GM21423 (cell line): Measurements from ENCODE around the gene RAPGEF5.

Experiments used
- ATAC-seq: cut with Tn5 transposase; IDR thresholded peaks from one replicate; pipeline ENCODE4 v1.9.1; 2021; ENCODE audit warnings: mild to moderate bottlenecking, moderate library complexity; ENCODE audit not compliant: unreplicated experiment

RAPGEF5 gene

DNA sequence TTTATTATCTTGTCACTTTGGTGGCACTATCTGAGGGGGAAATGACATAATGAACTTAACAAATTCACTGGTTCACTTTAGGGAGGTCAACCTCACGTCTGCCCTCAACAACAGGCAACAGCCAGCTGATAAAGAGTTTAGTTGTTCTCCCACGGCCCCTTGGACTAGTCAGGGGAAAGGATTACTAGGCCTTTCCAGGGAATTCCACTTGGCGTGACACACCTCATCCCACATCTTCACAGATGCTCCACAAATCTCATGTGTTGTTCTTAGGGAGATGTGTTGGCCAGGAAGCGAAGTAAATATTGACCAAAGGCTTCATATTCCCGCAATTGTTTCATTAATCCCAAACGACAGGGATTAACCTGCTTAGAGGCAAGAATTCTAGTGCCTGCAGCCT, 227.8 kb downstream of the RAPGEF5 start:
- no peak for ATAC-seq

DNA sequence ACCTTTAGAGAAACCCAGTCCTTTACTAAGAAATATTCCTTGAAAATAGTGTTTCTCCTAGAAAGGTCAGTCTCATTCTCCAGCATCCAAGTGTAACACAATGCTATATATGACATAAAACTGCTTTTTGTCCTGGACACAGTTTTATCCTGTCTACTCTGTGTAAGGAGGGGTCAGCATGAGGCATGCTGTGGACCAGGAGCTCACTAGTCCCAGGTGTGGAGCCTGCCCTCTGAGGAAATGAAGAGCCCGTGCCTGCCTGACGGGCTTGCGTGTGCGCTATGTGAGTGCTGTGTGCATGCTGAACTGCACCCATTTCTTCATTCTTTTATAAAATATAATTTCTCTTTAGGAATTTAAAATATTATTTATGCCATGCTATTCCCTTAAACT, 228.4 kb downstream of the RAPGEF5 start:
- ATAC-seq, result no peak

DNA sequence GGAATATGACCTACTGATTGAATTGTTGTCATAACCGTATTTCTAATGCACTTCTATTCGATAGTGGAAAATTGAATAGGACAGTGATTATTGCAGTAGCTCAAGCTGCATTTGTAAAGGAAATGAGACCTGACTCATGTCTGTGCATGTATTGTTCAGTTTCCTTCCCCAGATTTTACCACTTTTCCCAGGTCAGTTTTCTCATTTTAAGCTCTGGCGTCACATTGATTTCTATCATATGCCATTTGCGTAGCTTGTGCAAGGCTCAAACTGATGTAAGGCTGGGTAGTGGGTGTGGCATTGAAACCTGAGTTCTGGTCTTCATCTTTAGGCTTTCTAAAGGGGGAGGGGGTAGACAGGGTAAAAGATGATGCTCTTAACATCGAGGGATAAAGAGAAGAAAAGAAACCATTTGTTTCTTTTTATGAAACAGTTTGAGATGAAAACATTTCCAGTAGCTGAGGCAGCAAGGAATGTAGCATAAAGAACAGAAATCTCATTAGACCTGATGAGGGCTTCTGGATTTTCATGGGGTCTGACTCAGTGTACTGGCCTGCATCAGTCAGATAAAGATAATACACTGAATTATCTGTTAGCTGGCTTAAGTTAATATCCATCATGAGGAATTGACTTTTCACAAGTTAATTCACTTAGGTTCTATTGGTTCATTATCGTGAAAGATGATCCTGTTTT, 229.0 kb downstream of the RAPGEF5 start:
- no peak for ATAC-seq

DNA sequence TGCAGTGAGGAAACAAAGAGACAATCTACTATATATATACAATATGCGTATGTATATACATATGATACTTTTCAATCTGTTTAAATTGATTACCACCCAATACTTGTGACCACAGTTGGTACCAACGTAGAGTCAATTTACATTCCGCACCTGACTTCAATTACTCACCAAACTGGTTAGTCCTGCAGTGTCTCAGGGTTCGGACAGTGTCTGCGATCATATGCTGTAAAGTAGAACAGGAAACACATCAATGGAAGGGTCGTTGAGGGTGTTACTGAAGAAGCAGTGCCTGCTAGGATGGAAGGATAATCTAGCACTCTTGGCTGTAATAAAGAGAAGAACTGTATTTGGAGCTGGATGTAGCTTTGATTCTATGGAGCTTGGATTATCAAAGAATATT, 231.5 kb downstream of the RAPGEF5 start:
- no peak for ATAC-seq

DNA sequence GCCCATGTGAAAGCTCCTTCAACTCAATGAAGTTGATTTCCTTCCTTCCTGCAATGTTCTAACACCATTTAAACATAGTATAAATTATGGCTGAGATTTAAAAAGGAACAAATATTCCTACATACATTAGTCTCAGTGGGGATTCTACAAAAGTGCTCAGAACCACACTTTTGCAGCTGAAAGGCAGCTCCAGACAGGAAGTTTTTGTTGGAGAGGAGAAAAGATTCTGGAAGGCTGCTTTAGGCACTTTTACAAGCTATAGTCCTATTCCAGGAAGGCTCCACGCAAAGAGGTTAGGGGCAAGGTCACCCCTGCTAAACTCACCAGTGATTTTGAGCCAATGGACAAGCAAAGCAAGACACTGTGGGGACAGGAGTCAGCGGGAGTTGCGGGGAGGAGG, 232.0 kb downstream of the RAPGEF5 start:
- no peak for ATAC-seq

DNA sequence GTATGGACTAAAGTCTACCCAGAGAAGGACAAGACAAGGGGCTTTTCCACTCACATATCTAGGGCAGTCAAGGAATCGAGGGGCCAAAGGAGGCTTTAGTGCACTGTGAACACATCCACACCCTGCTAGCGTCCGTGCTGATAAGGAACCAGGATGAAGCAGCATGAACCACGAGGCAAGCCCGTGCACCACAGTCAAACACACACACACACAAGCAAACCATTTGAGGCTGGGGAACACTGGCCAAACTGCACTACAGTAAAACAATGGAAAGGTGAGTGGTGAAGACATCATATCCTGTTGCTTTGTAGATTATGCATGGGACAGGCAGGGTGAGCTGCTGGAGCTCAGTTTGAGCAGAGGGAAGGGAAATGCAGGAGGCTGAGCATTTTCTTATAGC, 233.8 kb downstream of the RAPGEF5 start:
- ATAC-seq, result no peak

DNA sequence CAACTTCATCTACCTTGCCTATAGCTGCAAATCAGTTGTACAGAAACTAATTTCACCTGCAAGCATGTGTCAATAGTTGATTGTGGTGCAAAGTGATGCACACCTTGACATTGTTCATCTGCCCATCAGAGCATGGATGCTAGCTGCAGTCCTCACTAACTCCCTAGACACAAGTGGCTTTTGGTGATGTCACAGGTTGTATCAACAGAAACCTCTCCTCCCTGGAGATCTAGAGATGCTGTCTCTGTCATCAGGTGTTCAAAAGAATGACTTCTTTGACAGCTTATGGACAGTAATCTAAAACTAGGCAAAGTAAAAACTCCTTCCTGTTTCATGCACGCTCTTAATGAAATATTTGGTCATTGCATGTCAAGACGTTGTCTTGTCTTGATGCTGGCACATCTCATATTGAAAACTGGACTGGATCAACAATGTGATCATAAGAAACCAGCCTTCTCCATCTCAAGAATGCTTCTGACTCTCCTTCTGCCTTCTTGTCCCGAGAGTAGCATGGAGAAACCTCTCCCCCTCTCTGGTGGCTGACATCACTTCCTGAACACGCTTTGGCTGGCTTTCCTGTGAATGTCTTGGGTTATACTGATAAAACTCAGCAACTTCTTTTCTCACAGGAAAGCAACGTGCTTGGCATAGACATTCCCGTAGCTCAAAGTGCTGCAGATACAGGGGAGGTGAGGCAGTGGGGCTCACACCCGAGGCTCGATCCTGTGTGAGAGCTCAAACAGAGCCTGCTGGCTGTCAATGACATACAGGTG, 235.1 kb downstream of the RAPGEF5 start:
- no peak for ATAC-seq

DNA sequence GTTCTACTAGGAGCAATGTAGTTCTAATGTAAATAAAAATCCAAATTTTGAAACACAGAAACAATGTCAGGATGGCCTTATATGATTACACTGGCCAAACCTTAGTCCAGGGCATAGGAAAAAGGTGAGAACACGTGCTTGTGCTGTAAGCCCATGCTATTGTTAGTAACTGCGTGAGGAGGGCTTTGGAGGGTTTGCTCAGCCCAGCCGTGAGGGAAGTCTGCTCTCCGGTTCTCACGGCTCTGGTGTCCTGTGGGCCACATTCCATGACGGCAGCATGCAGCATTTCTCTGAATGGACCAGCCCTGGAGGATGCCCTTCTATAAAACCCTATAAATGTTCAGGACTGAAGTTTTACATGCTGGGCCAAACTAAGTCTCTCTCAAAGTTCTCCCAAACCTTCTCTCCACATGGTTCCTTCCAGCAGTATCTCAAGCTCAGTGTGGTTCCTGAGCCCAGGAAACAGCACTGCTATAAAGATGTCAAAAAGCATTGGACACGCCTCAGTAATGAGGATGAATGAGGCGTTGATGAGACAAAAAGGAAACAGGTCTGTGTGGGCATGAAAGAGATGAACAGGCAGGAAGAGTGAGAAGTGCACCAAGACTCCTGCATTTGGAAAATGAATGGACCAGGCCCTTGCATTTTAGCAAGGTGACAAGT, 236.4 kb downstream of the RAPGEF5 start:
- no peak for ATAC-seq

DNA sequence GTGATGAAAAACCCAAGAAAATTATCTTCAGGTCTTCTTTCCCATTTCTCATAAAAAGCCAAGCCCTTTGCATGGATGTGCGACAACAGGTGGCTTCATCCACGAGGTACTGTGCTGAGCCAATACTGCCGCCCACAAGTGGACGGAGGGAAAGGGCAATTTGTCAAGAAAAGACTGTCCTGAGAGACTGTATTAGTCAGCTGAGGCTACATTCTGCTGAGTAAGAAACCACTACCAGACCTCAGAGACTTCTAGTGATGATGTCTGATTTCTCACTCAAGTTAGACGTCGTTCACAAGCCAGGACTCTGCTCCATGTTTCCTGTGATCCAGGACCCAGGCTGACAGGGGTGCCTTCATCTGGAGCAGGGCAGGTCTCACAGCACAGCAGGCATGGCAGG, 239.7 kb downstream of the RAPGEF5 start:
- ATAC-seq, result no peak

DNA sequence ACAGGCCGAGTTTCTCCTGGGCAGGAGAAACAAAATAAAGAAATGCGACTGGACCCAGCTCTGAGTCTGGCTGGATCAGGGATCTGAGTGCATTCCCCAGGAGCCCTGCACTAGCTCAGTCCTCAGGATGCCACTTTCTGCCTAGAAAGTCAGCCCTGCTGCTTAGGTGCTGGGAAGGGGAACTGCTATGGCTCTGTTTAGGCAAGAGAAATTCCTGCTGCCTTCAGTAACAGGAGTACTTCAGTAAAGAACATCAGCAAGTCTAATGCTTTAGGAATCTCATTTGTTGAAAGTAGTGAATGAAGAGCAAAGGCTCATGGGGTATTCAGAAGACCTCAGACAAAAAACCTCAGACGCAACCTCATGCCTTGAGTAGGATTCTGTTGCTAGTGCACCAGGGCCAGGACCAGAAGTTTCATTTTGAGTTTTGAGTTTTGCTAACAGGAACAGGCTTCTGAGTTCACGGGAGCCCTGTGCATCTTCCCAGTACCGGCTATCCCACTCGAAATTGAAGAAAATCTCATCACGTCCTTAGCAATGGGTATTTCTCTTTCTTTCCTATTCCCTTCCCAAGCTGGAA, 240.4 kb downstream of the RAPGEF5 start:
- ATAC-seq, result no peak

DNA sequence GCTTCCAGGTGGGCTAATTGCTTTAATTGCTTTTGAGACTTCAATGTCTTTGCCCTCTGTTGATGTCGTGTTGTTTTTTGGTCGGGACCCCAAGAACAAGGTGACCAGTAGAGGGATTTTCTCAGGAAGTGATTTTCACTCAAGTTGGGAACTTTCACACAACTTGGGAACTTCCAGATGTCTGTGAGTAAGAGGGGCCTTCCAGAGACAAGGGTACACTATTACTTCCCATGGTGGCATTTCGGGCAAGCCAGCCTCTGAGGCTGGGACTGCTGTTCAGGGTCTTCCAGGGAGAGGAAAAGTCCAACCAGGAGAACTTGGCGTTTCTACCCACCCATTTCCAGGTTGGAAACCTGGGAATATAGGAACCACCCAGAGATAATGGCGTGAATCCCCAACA, 241.3 kb downstream of the RAPGEF5 start:
- ATAC-seq, result no peak

DNA sequence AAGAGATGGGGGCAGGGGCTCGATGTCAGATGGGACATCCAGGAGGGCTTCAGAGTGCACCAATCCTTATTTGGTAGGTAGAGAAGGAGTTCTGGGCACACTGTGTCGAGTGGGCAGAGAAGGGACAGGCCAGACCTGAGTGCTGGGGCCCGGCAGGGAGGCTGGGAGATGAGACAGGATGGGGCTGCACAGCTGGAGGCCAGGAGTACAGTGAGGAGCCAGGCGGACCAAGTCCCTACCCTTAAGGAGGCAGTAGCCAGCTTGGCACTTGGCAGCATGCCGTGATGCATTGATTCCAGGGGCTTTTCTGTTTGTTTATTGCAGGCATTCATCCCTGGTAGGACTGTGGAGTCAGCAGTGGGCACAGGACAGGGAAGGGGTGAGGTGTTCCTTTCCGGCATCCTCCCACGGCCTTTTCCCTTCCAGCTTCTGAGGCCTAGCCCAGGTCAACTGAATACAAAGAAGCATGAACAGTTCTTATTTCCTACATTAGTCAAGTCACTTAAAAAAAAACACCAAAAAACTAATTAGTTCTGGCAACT, 242.4 kb downstream of the RAPGEF5 start:
- no peak for ATAC-seq

DNA sequence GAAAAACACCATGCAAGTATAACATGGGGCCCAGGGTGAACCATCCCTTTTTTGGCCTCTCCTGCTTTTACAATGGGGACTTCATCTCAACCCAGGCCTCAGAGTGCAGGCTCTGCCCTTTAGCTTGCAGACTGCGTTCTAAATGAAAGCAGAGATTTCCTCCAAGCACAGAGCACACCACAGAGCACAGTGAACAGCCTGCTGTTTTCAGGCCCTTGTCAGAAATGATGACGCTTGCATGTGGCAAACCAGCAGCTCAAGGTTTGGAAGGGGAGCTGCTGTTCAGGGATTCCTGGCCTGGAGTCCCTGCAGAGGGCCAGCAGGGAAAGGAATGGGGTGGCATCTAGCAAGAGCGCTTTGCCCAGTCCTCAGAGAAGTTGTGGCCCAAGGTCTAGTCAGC, 243.9 kb downstream of the RAPGEF5 start:
- ATAC-seq, result no peak

DNA sequence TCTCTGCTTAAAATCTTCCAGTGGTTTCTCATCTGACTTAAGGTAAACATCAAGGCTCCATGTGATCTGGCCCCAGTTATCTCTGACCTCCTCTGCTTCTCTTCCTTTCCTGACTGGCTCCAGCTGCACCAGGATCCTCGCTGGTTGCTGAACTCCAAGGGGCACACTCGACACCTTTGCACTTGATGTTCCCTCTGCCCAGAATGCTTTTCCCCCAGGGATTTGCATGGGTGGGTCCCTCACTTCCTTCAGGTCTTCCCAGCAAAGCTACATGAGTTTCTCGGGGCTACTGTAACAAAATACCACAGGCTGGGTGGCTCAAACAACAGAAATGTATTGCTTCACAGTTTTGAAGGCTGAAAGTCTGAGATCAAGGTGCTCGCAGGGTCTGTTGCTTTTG, 245.3 kb downstream of the RAPGEF5 start:
- no peak for ATAC-seq

DNA sequence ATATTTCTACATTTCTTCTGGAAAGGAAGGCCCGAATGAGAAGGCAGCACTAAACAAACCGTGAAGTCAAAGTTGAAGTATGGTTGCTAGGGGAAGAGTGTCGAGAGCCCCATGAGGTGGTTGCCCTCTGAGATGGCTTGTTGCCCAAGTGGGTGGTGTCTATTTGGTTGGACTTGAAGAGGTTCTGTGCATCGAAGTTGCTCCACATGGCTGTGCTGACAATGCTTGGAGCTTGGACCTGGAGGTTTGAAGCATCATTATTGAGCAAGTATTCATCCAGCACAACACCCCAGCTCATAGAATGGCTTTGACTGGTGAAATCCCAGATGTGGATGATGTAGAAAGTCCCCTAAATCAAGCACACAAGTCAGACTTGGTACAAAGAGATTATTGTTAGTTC, 246.1 kb downstream of the RAPGEF5 start:
- no peak for ATAC-seq

DNA sequence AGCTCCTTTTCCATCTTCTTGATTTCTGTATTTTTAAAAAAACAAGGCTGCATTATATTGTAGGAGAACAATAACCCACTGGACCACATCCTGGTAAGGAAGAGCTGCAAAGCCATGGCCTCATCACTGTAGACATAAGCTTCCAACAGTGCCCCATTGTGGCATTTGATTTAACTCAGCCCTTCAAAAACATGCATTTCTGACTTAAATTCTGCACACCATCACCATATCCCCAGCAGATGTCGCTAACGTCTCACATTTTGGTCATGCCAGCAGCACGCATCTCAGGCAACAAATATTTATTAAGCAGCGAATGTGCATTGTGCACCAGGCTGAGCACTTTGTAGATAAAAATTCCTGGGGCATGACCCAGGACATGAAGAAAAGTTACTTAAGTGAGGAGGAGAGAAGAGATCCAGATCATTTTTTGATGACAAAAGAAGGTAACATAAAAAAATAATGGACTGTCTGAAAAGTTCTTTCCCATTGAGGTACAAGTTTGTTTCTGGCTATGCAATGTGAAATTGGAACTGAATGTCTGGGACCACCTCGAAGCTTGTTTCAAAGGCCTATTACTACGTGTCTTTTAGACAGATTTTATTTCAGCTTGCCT, 246.6 kb downstream of the RAPGEF5 start:
- peak; percentile 56 for ATAC-seq

DNA sequence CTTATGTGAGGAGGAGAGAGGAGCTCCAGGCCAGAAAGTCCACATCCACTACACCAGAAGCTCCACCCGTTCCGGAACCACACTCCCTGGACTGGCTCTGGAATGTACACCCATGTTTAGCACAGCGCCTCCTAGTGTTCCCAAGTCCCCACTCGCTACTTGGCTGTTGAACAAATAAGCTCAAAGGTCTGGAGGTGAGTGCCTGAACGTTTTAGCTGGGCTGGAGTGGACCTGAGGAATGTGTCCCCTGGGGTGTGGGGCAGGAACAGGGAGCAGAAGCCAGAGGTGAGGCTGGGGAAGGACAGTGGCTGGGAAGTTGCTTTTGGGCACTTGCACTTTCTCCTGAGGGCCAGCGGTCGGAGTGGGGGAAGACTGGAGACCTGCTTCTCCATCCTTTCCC, 247.2 kb downstream of the RAPGEF5 start:
- ATAC-seq, result no peak

DNA sequence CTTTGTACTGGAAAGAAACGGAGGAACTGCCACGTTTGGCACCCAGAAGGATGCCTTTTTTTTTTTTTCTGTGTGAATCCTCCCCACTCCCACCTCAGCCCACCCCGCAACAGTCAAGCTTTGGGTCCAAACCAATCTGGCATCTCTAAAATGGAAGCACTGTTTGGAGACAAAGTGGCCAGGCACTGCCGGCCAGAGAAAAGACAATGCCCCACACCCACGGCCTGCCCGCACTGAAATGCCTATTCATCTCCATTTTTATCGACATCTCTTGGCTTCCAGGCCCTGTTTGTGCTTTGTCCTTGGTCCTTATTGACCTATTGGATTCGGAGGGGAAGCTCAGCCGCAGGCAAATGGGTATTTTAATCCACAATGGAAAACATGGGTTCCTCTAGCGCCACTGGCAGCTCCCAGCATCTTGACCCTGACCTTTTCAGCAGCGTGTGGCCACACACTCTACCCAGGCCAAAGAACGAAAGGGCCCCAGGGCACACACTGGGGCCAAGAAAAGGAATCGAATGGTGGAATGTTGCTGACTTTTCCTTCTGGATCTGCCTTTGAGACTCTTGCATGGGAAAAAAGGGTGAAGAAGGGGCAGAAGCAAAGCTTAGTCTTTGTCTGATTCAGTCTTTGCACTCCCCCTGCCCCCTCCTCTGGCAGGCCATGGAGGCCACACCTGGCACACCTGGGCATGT, 248.7 kb downstream of the RAPGEF5 start:
- no peak for ATAC-seq

DNA sequence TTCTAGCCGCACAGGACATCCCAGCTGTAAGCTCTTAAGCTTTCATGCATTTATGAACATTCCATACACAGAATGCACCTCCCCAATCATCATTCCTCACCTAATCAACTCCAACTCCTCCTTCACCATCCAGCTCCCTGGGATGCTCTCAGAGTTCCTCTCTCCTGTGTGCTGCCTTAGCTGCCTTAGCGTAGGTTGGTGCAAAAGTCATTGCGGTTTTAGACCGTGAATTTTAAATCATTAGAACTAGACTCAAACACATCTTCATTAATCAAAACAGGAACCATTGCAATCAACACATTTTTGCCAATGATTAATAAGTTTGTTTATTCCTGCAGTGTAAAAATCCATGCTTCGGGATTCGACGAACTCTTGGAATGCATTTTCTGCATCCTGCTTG, 251.4 kb downstream of the RAPGEF5 start:
- ATAC-seq, result no peak
